Right lobe of liver (tissue), 4 donors: Measurements from ENCODE around the gene RPAP3.

ENCODE experiments used
- CTCF ChIP-seq, 4 donors: fragments of 200-600 bp in 3 of 4; fragments of 450-650 bp in 1 of 4; IDR thresholded peaks; one replicate each; pipeline versions ENCODE4 v1.5.1 to v1.8.0; 2016 to 2022; ENCODE audit warnings: antibody characterized with exemption in 4 of 4, mild to moderate bottlenecking in 2 of 4
- POLR2A ChIP-seq: fragments of 450-650 bp; IDR thresholded peaks from one replicate; pipeline ENCODE4 v1.6.1; 2017; ENCODE audit warnings: antibody characterized with exemption, mild to moderate bottlenecking
- donor health status: DM: no; HTN: no; CAD: no.
- donor health status: DM: no; HTN: no; CAD: no.
- donor health status: DM: no; HTN: yes; CAD: no.

- TF ChIP-seq CTCF (IDR thresholded peaks at IDR 0.05) (no peak), POLR2A (no peak)
These were observed 26.7 kb upstream of the RPAP3 start for GRCh38 chr12:47732504-47732903.
